Glomerular endothelial cell (primary cell): ENCODE results near the gene PKDREJ. TPM values are rescaled to one million over a fixed set of nuclear protein-coding genes. Genes with fewer than 3 reads are reported as not detected.
"Not testable (repeated sequence)": the region's sequence is repeated elsewhere in the genome, so short reads cannot be mapped to it uniquely, and the experiment has no call there.

ENCODE experiments used
- DNase-seq: peaks from one replicate; pipeline ENCODE4 v3.0.0-alpha.2; 2011; ENCODE audit warnings: low read depth, low spot score; ENCODE audit errors: extremely low read depth
- total RNA-seq: library from RNA; depleted of rRNA; stranded (reverse); fragments of >200 nt; gene quantifications from 2 replicates; pipeline ENCODE4 v1.2.3, GENCODE V29; 2015

The PKDREJ gene
- total RNA-seq, 1 donor from 2014 or later, result not detected

GRCh38 chr22:46272196-46272595 is 9.1 kb upstream of the PKDREJ start:
- DNase-seq, result no peak

DNA sequence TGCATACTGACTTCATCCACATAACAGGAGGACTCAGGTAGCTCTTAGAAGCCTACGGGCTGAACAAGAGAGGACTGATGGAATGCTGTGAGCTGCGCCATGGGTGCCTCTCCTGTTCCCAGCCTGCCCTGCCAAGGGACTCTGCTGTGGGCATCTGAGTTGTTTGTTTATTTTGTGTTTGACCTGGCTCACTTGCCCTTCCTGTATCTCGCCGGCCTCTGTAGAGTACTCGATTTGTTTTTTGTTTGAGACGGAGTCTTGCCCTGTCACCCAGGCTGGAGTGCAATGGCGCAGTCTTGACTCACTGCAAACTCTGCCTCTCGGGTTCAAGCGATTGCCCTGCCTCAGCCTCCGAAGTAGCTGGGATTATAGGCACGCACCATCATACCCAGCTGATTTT is 6.4 kb upstream of the PKDREJ start:
- DNase-seq, result no peak

DNA sequence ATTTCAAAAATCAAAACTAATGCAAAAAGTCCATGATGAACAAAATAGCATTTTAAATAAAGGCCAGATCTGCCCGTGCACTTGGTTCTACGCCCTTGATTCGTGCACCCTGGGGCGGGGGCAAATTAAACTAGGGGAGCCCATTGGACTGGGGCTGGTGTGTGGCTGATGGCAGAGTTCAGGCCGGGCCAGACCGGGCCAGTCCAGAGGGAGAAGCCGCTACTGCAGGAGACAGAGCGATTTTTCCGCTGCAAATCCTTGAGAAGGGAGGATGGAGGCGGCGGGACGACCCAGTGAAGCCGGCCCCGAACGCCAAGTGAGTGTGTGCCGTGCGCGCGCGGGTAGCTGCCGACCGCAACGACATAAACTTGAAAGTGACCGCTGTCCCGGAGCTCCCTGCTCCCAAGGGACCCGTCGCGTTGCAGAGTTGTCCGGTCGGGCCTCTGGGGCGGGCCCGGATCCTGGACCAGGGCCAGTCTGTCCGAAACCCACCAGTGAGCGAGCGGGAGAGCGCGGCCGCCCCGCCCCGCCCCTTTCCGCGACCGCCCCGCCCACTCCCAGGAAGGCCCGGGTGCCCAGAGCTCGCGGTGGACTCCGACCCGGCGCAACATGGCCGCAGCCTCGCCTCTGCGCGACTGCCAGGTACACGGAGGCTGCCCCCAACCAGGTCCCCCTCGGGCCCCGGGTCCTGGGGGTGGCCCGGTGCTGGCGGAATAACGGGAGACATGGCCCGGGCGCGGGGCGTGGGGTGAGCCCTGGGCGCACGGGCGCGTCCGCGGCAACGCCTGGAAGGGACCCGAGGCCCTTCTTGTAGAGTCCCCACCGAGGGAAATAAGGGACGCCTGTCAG is 4.5 kb upstream of the PKDREJ start, which contains the start of gene TTC38:
TTC38 (plus strand) TSS at position 578 of the 849 bp plus-strand sequence; CDS start at position 610, 32 bp downstream.
- DNase-seq, result no peak

DNA sequence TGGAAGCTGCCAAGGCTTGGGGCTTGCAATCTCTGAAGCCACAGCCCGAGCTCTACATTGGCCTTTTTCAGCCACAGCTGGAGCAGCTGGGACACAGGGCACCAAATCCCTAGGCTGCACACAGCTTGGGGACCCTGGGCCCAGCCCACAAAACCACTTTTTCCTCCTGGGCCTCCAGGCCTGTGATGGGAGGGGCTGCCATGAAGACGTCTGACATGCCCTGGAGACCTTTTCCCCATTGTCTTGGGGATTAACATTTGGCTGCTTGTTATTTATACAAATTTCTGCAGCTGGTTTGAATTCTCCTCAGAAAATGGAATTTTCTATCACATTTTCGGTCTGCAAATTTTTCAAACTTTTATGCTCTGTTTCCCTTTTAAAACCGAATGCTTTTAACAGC is 2.5 kb upstream of the PKDREJ start:
- not testable (repeated sequence) for DNase-seq

- not testable (repeated sequence) for DNase-seq
These were observed 1.4 kb upstream of the PKDREJ start for GRCh38 chr22:46264520-46264919.

- peak; percentile 23 for DNase-seq
These were observed 511 bp downstream of the PKDREJ start for GRCh38 chr22:46262449-46263215.

DNA sequence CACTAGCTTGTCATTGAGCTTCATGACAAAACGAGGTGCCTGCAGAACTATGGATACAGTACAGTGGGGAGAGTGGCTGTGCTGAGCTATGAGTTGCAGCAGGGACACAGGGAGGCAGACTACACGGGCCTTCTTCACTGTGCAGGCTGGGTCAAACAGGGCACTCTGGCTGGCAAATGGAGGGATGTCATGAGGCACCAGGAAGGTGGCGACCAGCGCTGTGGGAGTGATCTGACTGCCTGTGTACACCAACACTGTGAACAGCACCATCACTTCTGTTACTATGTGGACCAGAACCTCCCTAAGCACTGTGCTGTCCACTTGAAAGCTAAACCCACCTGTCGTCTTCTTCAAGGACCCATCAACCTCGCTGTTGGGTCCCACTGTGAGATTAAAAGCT is 3.1 kb downstream of the PKDREJ start:
- no peak for DNase-seq

- no peak for DNase-seq
These were observed 3.8 kb downstream of the PKDREJ start for GRCh38 chr22:46259374-46259773.

DNA sequence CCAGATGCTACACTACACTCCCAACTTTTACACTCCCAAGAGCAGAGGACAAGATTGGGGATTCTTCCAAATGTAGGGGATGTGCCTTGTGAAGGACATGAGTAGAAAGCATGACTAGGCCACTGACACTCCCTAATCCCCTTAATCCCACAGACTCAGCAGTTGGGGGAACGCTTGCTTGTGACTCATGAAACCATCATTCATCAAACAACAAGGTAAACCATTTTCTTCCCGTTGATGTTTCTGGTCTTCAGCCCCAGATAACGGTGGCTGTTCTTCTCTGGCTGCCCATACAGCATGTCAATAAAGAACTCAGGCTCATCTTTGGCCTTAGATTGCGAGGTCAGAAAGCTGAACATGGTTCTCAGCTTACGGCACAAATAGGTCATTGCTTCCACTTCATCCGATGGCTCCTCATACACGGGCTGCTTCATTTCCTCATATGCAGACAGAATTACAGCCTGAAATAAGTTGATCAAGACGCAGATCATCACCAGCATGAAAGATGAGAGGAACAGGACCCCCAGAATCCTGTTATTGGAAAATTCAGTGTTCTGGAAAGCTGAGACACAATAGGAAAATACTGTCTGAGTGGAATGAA is 6.7 kb downstream of the PKDREJ start:
- no peak for DNase-seq

DNA sequence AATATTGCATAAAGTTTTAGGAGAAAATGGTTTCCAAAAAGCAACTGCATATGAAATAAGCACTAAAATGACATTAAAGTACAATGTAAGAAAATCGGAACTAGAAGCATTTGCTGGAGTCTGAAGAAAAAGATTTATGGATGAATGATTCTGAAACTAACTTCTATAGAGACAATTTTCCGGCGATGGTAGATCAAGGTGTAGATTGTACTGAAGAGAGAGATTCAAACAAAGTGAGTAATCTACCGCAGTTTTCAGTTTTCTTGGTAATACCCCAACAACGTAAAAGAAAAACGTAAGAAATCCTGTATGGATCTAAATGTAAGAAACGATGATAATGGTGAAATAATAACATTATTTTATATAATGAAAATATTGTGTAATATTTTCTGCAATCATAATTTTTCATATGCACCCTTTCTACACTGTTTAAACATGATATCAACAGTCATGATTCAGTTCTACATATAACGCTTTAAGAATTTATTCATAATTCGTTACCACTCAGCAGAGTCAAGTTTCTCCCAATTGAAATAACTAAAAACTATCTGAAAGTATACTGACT is 11.2 kb downstream of the PKDREJ start:
- no peak for DNase-seq

DNA sequence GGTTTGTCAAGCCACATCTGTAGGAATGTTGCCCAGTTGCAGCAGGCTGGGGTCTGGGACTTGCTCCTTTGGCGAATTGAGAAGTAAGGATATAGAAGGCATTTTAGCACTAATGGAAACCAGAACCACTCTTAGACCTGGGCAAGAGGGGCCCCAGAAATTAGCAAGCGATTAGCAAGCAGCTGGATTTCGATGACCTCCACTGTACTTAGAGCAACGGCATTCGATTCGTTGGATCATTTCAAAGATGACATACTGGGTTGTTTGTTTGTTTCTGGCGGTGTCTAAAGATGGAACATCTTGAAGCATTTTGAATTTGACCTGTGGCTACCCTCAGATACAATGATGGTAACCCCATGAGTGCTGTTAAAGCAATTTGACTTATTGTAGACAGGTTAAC is 11.9 kb downstream of the PKDREJ start:
- no peak for DNase-seq

DNA sequence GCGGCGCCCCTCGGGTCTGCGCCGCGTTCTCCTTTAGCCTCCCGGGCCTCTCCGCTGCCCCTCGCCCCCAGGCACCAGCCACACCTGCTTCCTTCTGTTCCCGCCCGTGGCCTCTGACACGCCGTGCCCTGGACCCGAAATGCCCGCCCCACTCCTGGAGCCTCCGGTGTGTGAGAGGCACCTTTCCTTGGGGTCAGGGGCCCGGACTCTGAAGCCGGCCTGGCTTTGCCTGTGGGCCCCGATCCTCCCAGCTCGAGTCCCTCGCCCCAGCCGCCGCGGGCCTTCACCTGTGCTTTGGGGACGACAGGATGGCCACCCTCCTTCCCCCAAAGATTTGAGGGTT is 12.4 kb downstream of the PKDREJ start:
- DNase-seq, result no peak

- no peak for DNase-seq
These were observed 12.9 kb downstream of the PKDREJ start, which contains the start of gene CDPF1 for GRCh38 chr22:46250035-46250782. Gene CDPF1, minus strand, starts transcription at chr22:46250293. Its CDS starts 2,009 bp downstream, at chr22:46248284.

DNA sequence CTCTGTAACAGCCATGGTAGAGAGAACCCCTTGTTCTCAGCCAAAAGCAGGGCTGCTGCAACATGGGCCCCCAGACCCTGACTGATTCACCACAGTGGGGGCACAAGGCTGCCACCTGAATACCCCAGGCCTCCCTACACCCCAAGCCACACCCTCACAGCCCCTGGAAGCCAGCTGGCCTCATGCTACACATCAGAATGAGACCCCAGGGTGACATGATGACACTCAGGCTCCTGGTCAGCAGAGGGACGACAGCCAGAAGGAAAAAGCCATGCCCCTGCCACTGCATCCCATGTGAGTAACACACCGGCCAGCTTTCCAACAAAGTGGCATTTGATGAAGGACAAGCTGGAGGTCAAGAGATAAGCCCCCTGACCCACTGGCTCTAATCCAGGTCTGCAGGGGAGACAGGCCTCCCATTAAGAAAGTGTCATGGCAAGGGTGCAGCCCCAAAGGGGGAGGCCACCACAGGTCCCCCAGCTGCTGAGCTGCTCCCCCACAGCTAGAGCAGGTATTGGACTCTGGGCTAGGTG is 15.6 kb downstream of the PKDREJ start:
- no peak for DNase-seq

GRCh38 chr22:46246178-46246577 is 17.0 kb downstream of the PKDREJ start:
- DNase-seq, result no peak

- DNase-seq, result no peak
These were observed 17.6 kb downstream of the PKDREJ start for GRCh38 chr22:46245511-46245910.

GRCh38 chr22:46244771-46245170 is 18.4 kb downstream of the PKDREJ start:
- no peak for DNase-seq

GRCh38 chr22:46242076-46242475 is 21.1 kb downstream of the PKDREJ start:
- DNase-seq, result no peak

- DNase-seq, result no peak
These were observed 21.6 kb downstream of the PKDREJ start for GRCh38 chr22:46241396-46242007.

DNA sequence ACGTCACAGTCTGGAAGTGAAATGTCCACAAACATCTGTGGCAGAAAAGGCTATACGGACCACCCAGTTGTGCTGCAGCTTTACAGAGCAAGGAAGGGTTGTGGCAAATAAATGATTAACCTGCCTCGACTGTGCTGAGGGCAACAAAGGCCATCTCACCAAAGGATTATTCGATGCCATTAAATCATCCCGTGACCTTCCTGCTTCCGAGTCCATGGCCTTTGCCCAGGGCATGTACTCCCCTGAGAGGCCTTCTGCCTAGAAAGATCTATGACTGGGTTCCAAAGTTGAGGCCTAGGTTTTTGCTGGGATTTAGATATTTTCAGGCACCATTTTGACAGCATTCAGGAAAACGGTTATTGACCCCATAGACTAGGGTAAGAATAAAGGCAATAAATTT is 22.2 kb downstream of the PKDREJ start:
- no peak for DNase-seq
